H1 (cell line): ENCODE data around the gene ORC5. TPM values are rescaled to one million over a fixed set of nuclear protein-coding genes. Genes with fewer than 3 reads are reported as not detected.

Source experiments
- CREB1 ChIP-seq: IDR thresholded peaks from 2 replicates; pipeline ENCODE4 v1.6.1; 2012; ENCODE audit warnings: inconsistent platforms
- USF2 ChIP-seq: IDR thresholded peaks from 2 replicates; pipeline ENCODE4 v1.6.1; 2011; ENCODE audit warnings: low read length, improper control_type of control experiment
- polyA plus RNA-seq, 7 experiments: library from polyadenylated mRNA; depleted of rRNA in 3 of 7; stranded (reverse) in 5 of 7; unstranded in 2 of 7; fragments of >200 nt in 5 of 7; fragments of 200-250 nt in 2 of 7; gene quantifications; 1 replicate in 5 of 7; 2 replicates in 1 of 7; 4 replicates in 1 of 7; pipeline versions ENCODE4 v1.2.1 to v1.2.3, GENCODE V29; 2011 to 2013; ENCODE audit warnings: missing spikeins in 2 of 7, mixed read lengths in 2 of 7
- total RNA-seq: library from RNA; stranded (reverse); fragmentation: NEBNext Ultra II Directional; extraction: Animal tissue kit (Norgen Biotek cat#: 25700); gene quantifications from 2 replicates; pipeline ENCODE4 v1.2.1, GENCODE V29; 2021

The ORC5 gene
- total and polyA plus RNA-seq, 2 of the 8 experiments (the other 6 are each of a cell fraction or from before 2014, with no cell fraction given): 7.7 to 19.9 TPM

GRCh38 chr7:104255616-104256015, 47.8 kb upstream of the ORC5 start (continued):
- TF ChIP-seq CREB1 (no peak), USF2 (no peak)
- TF ChIP-seq, all 59 proteins: peak for 0
